ENCODE results near the gene ZSCAN5B. TPM values are rescaled to one million over a fixed set of nuclear protein-coding genes. Genes with fewer than 3 reads are reported as not detected.

The ZSCAN5B gene
- total and polyA plus RNA-seq, 2 of the 13 experiments (the other 11 are each of a cell fraction or from before 2014, with no cell fraction given), result not detected

DNA sequence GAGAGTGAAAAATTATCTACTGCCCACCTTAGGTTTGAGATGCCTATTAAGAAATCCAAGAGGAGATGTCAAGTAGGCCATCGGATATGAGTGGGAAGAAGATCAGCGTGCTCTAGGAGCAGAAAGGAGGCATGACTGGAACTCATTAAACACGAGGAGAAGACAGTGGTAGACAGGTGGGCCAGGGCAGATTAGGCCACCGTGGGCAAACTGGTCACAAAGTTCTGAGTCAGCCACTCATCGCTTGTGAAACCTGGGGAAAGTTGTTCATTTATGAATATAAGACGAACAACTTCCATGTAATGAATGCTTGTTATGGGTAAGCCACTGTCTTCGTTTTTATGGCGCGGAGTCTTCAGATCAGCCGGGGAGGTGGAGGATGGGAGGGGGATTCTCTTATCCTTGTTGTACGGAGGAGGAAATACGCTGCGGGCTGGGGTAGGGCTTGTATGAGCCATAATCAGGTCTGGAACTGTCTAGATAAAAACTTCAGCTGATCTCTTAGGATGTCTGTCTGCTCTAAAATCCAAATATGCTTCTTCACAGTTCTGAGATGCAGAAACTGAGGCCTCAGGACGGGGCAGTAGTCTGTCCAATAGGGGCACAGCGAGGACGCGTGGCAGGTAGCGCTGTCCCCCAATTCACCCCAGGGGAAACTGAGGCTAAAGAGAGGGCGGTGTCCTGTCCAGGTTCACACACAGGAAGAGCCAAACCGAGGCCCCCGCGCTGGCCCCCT lies 57.6 kb downstream of the ZSCAN5B start:
- ATAC-seq, result no peak
- Histone ChIP-seq H3K4me1 (ENCODE audit: insufficient read depth, low read length) (peaks cover 83% of the 10 kb centered on the region), H3K27me3 (ENCODE audit: control insufficient read depth in 1 of 2, insufficient read depth in 2 of 2, low read length in 2 of 2) (no peaks in the 10 kb centered on the region; a peak in 1 of 5 replicates), H3K4me3 (replicated peaks in 1 of 3; ENCODE audit: insufficient read depth in 1 of 3, low read depth in 2 of 3, low read length in 3 of 3) (peak overlapping the region; percentile 72 to 83 (median 74)), H3K27ac (ENCODE audit: extremely low read length, insufficient read depth, low read length) (peak overlapping the region; percentile 100), H3K79me2 (ENCODE audit: insufficient read depth, low read length) (peaks cover 27% of the 10 kb centered on the region), H3K9ac (ENCODE audit: insufficient read depth, low read depth, low read length) (peak overlapping the region; percentile 81), H2AFZ (ENCODE audit: low read length) (no peak overlapping the region), H3K4me2 (ENCODE audit: low read depth, low read length) (peak overlapping the region; percentile 79), H3K36me3 (replicated peaks in 1 of 2; ENCODE audit: control insufficient read depth in 1 of 2, insufficient read depth in 2 of 2, low read length in 2 of 2) (no peaks in the 10 kb centered on the region), H3K9me3 (ENCODE audit: low read length) (no peaks in the 10 kb centered on the region), H4K20me1 (ENCODE audit: insufficient read depth, low read length) (no peaks in the 10 kb centered on the region)
- DNase-seq (ENCODE audit: low spot score), result no peak
- in situ Hi-C loops (cut with HindIII; ENCODE audit: extremely low pct_ligation_motif_present, low pct_unique_long_range_greater_than_20kb) (no loop called here), intact Hi-C loops (cut with micrococcal nuclease; ENCODE audit: unreplicated experiment) (loop anchor here (2.0 kb wide), 1 partner anchor 31 kb away; no protein-coding TSS in a partner anchor)
- POLR2A ChIA-PET, result interaction anchor here (1.2 to 4.9 kb wide), 7 partner anchors 8 to 30 kb away, joined by 5 to 113 read pairs (median 19); partner anchors contain the start of gene ZNF787
- TF ChIP-seq MAZ (IDR thresholded peaks at IDR 0.05; ENCODE audit: borderline replicate concordance, low read depth, low read length), result no peak
- TF ChIP-seq MAZ (CRISPR knock-in tag; IDR thresholded peaks at IDR 0.05; ENCODE audit: low read depth), result no peak
- TF ChIP-seq ZNF224 (CRISPR knock-in tag; IDR thresholded peaks at IDR 0.05), result 0 out of 2 replicates have a peak, but pooled peaks have one; percentile 56
- 0 out of 2 replicates have a peak, but pooled peaks have one; percentile 48 for TF ChIP-seq ZNF605 (CRISPR knock-in tag; IDR thresholded peaks at IDR 0.05)
- TF ChIP-seq, protein P1, sequence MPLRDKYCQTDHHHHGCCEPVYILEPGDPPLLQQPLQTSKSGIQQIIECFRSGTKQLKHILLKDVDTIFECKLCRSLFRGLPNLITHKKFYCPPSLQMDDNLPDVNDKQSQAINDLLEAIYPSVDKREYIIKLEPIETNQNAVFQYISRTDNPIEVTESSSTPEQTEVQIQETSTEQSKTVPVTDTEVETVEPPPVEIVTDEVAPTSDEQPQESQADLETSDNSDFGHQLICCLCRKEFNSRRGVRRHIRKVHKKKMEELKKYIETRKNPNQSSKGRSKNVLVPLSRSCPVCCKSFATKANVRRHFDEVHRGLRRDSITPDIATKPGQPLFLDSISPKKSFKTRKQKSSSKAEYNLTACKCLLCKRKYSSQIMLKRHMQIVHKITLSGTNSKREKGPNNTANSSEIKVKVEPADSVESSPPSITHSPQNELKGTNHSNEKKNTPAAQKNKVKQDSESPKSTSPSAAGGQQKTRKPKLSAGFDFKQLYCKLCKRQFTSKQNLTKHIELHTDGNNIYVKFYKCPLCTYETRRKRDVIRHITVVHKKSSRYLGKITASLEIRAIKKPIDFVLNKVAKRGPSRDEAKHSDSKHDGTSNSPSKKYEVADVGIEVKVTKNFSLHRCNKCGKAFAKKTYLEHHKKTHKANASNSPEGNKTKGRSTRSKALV (CRISPR knock-in tag; IDR thresholded peaks at IDR 0.05), result no peak
- TF ChIP-seq, protein P2, sequence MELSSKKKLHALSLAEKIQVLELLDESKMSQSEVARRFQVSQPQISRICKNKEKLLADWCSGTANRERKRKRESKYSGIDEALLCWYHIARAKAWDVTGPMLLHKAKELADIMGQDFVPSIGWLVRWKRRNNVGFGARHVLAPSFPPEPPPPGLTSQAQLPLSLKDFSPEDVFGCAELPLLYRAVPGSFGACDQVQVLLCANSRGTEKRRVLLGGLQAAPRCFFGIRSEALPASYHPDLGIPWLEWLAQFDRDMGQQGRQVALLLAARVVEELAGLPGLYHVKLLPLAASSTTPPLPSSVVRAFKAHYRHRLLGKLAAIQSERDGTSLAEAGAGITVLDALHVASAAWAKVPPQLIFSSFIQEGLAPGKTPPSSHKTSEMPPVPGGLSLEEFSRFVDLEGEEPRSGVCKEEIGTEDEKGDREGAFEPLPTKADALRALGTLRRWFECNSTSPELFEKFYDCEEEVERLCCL (CRISPR knock-in tag; IDR thresholded peaks at IDR 0.05; ENCODE audit: borderline replicate concordance), result no peak
- 56% methylated on average over 20 of the region's 22 CpGs for WGBS (ENCODE audit: low lambda C conversion rate)
- CTCF ChIA-PET (ENCODE audit: low intra/inter-chr PET ratio, low total read pairs), result no interaction called here
- BruUV-seq (replicated peaks), result no TSS peak
- FAIRE-seq, result no peak

Other genes starting within 250 kb of the ZSCAN5B start
- gene NLRP8, start 250.0 kb downstream of the ZSCAN5B start, total RNA-seq (2016; rRNA removed; fragmentation: Illumina TruSeq; extraction: Trizol), result not detected in 2 replicates
- gene NLRP8, start 250.0 kb downstream of the ZSCAN5B start, polyA plus RNA-seq (2011; rRNA removed), result not detected in 2 replicates
- not detected in 2 replicates for gene NLRP5, start 211.0 kb downstream of the ZSCAN5B start, total RNA-seq (2016; rRNA removed; fragmentation: Illumina TruSeq; extraction: Trizol)
- not detected in 2 replicates for gene NLRP5, start 211.0 kb downstream of the ZSCAN5B start, polyA plus RNA-seq (2011; rRNA removed)
- 35.6 and 42.8 TPM in 2 replicates for gene ZNF787, start 76.5 kb downstream of the ZSCAN5B start, total RNA-seq (2016; rRNA removed; fragmentation: Illumina TruSeq; extraction: Trizol)
- 15.1 and 23.1 TPM in 2 replicates for gene ZNF787, start 76.5 kb downstream of the ZSCAN5B start, polyA plus RNA-seq (2011; rRNA removed)
- 24.4 and 30.3 TPM in 2 replicates for gene ZNF444, start 56.5 kb downstream of the ZSCAN5B start, total RNA-seq (2016; rRNA removed; fragmentation: Illumina TruSeq; extraction: Trizol)
- 27.4 and 34.2 TPM in 2 replicates for gene ZNF444, start 56.5 kb downstream of the ZSCAN5B start, polyA plus RNA-seq (2011; rRNA removed)
- not detected in 2 replicates for gene GALP, start 21.8 kb downstream of the ZSCAN5B start, total RNA-seq (2016; rRNA removed; fragmentation: Illumina TruSeq; extraction: Trizol)
- gene GALP, start 21.8 kb downstream of the ZSCAN5B start, polyA plus RNA-seq (2011; rRNA removed), result not detected in 2 replicates
- gene ZSCAN5C, start 4.5 kb upstream of the ZSCAN5B start, total RNA-seq (2016; rRNA removed; fragmentation: Illumina TruSeq; extraction: Trizol), result not detected in 2 replicates
- gene ZSCAN5C, start 4.5 kb upstream of the ZSCAN5B start, polyA plus RNA-seq (2011; rRNA removed), result not detected in 2 replicates
- gene EDDM13, start 75.0 kb upstream of the ZSCAN5B start, total RNA-seq (2016; rRNA removed; fragmentation: Illumina TruSeq; extraction: Trizol), result not detected in 2 replicates
- gene EDDM13, start 75.0 kb upstream of the ZSCAN5B start, polyA plus RNA-seq (2011; rRNA removed), result not detected in 2 replicates
- gene ZSCAN5A, start 117.1 kb upstream of the ZSCAN5B start, total RNA-seq (2016; rRNA removed; fragmentation: Illumina TruSeq; extraction: Trizol), result 17.8 and 23.7 TPM in 2 replicates
- 9.5 and 11.5 TPM in 2 replicates for gene ZSCAN5A, start 117.1 kb upstream of the ZSCAN5B start, polyA plus RNA-seq (2011; rRNA removed)
- gene ZNF582, start 195.8 kb upstream of the ZSCAN5B start, total RNA-seq (2016; rRNA removed; fragmentation: Illumina TruSeq; extraction: Trizol), result 1.6 and 2.4 TPM in 2 replicates
- 0.83 and 1.1 TPM in 2 replicates for gene ZNF582, start 195.8 kb upstream of the ZSCAN5B start, polyA plus RNA-seq (2011; rRNA removed)
- 5.3 and 5.9 TPM in 2 replicates for gene ZNF583, start 206.5 kb upstream of the ZSCAN5B start, total RNA-seq (2016; rRNA removed; fragmentation: Illumina TruSeq; extraction: Trizol)
- 0.65 and 0.99 TPM in 2 replicates for gene ZNF583, start 206.5 kb upstream of the ZSCAN5B start, polyA plus RNA-seq (2011; rRNA removed)